ENCODE data around the gene USP49.

USP49 gene

GRCh38 chr6:41874741-41875140, 20.4 kb downstream of the USP49 start:
- no peak for DNase-seq (ENCODE audit: low read depth, low spot score)

- no peak for DNase-seq (ENCODE audit: low read depth, low spot score)
Observed at GRCh38 chr6:41872147-41872546, 23.0 kb downstream of the USP49 start.

GRCh38 chr6:41871691-41872090, 23.5 kb downstream of the USP49 start:
- DNase-seq (ENCODE audit: low read depth, low spot score): no peak

GRCh38 chr6:41859356-41859755, 35.8 kb downstream of the USP49 start:
- DNase-seq (ENCODE audit: low read depth, low spot score): no peak

- no peak for DNase-seq (ENCODE audit: low read depth, low spot score)
Observed at GRCh38 chr6:41858703-41859102, 36.5 kb downstream of the USP49 start.

GRCh38 chr6:41850861-41851260, 44.3 kb downstream of the USP49 start:
- DNase-seq (ENCODE audit: low read depth, low spot score): no peak

- peak; percentile 68 for DNase-seq (ENCODE audit: low read depth, low spot score)
Observed at GRCh38 chr6:41846666-41847237, 48.4 kb downstream of the USP49 start.

GRCh38 chr6:41843178-41843577, 52.0 kb downstream of the USP49 start:
- no peak for DNase-seq (ENCODE audit: low read depth, low spot score)

- no peak for DNase-seq (ENCODE audit: low read depth, low spot score)
Observed at GRCh38 chr6:41840326-41840725, 54.8 kb downstream of the USP49 start.

- no peak for DNase-seq (ENCODE audit: low read depth, low spot score)
Observed at GRCh38 chr6:41836660-41837052, 58.5 kb downstream of the USP49 start.

- DNase-seq (ENCODE audit: low read depth, low spot score): peak; percentile 15
Observed at GRCh38 chr6:41836022-41836659, 59.0 kb downstream of the USP49 start.

GRCh38 chr6:41832263-41832662, 62.9 kb downstream of the USP49 start:
- no peak for DNase-seq (ENCODE audit: low read depth, low spot score)

GRCh38 chr6:41826343-41827022, 68.7 kb downstream of the USP49 start:
- DNase-seq (ENCODE audit: low read depth, low spot score): no peak

- DNase-seq (ENCODE audit: low read depth, low spot score): no peak
Observed at GRCh38 chr6:41824571-41825569, 70.3 kb downstream of the USP49 start.

- no peak for DNase-seq (ENCODE audit: low read depth, low spot score)
Observed at GRCh38 chr6:41823178-41823577, 72.0 kb downstream of the USP49 start.

GRCh38 chr6:41822021-41822420, 73.2 kb downstream of the USP49 start:
- no peak for DNase-seq (ENCODE audit: low read depth, low spot score)

- no peak for DNase-seq (ENCODE audit: low read depth, low spot score)
Observed at GRCh38 chr6:41821266-41821665, 73.9 kb downstream of the USP49 start.

- DNase-seq (ENCODE audit: low read depth, low spot score): no peak
Observed at GRCh38 chr6:41818271-41819054, 76.7 kb downstream of the USP49 start.

GRCh38 chr6:41815587-41815986, 79.6 kb downstream of the USP49 start:
- no peak for DNase-seq (ENCODE audit: low read depth, low spot score)

- DNase-seq (ENCODE audit: low read depth, low spot score): no peak
Observed at GRCh38 chr6:41814629-41815028, 80.5 kb downstream of the USP49 start.

- no peak for DNase-seq (ENCODE audit: low read depth, low spot score)
Observed at GRCh38 chr6:41813956-41814355, 81.2 kb downstream of the USP49 start.

All from smooth muscle cell of the brain vasculature (primary cell).